Measurements from ENCODE around the gene KLC4.
"Not testable (repeated sequence)": the region's sequence is repeated elsewhere in the genome, so short reads cannot be mapped to it uniquely, and the experiment has no call there.

Gene KLC4

GRCh38 chr6:43093436-43094289, 34.2 kb downstream of the KLC4 start:
- no peak for DNase-seq (ENCODE audit: low spot score)

GRCh38 chr6:43095939-43096338, 36.5 kb downstream of the KLC4 start:
- DNase-seq (ENCODE audit: low spot score): no peak

GRCh38 chr6:43096451-43097097, 37.1 kb downstream of the KLC4 start:
- no peak for DNase-seq (ENCODE audit: low spot score)

GRCh38 chr6:43097098-43097489, 37.7 kb downstream of the KLC4 start:
- DNase-seq (ENCODE audit: low spot score): no peak

- no peak for DNase-seq (ENCODE audit: low spot score)
Observed at GRCh38 chr6:43097502-43097901, 38.1 kb downstream of the KLC4 start.

- DNase-seq (ENCODE audit: low spot score): no peak
Observed at GRCh38 chr6:43101497-43101896, 42.1 kb downstream of the KLC4 start.

- no peak for DNase-seq (ENCODE audit: low spot score)
Observed at GRCh38 chr6:43103253-43103876, 43.9 kb downstream of the KLC4 start.

GRCh38 chr6:43105538-43106222, 46.2 kb downstream of the KLC4 start:
- no peak for DNase-seq (ENCODE audit: low spot score)

GRCh38 chr6:43107344-43108062, 48.1 kb downstream of the KLC4 start:
- DNase-seq (ENCODE audit: low spot score): no peak

- DNase-seq (ENCODE audit: low spot score): no peak
Observed at GRCh38 chr6:43113431-43114260, 54.2 kb downstream of the KLC4 start.

GRCh38 chr6:43115365-43115764, 55.9 kb downstream of the KLC4 start:
- DNase-seq (ENCODE audit: low spot score): no peak

- not testable (repeated sequence) for DNase-seq (ENCODE audit: low spot score)
Observed at GRCh38 chr6:43117466-43117865, 58.0 kb downstream of the KLC4 start.

GRCh38 chr6:43119482-43119881, 60.1 kb downstream of the KLC4 start:
- no peak for DNase-seq (ENCODE audit: low spot score)

GRCh38 chr6:43120101-43120763, 60.8 kb downstream of the KLC4 start:
- DNase-seq (ENCODE audit: low spot score): no peak

- no peak for DNase-seq (ENCODE audit: low spot score)
Observed at GRCh38 chr6:43120944-43121913, 61.8 kb downstream of the KLC4 start.

- DNase-seq (ENCODE audit: low spot score): no peak
Observed at GRCh38 chr6:43122146-43122545, 62.7 kb downstream of the KLC4 start.

- no peak for DNase-seq (ENCODE audit: low spot score)
Observed at GRCh38 chr6:43123461-43124314, 64.3 kb downstream of the KLC4 start.

- no peak for DNase-seq (ENCODE audit: low spot score)
Observed at GRCh38 chr6:43124481-43124880, 65.0 kb downstream of the KLC4 start.

Data from CD4-positive, alpha-beta T cell treated with Interleukin-6 at 100 ng/mL for 8 hours (primary cell).